D341Med (cell line): ENCODE results near the gene AFF4.
"Not testable (repeated sequence)": the region's sequence is repeated elsewhere in the genome, so short reads cannot be mapped to it uniquely, and the experiment has no call there.

Experiments
- DNase-seq: peaks from one replicate; pipeline ENCODE4 v3.0.0; 2012; ENCODE audit warnings: low spot score

Gene AFF4

GRCh38 chr5:132887283-132887682 lies 76.2 kb downstream of the AFF4 start:
- DNase-seq = no peak

DNA sequence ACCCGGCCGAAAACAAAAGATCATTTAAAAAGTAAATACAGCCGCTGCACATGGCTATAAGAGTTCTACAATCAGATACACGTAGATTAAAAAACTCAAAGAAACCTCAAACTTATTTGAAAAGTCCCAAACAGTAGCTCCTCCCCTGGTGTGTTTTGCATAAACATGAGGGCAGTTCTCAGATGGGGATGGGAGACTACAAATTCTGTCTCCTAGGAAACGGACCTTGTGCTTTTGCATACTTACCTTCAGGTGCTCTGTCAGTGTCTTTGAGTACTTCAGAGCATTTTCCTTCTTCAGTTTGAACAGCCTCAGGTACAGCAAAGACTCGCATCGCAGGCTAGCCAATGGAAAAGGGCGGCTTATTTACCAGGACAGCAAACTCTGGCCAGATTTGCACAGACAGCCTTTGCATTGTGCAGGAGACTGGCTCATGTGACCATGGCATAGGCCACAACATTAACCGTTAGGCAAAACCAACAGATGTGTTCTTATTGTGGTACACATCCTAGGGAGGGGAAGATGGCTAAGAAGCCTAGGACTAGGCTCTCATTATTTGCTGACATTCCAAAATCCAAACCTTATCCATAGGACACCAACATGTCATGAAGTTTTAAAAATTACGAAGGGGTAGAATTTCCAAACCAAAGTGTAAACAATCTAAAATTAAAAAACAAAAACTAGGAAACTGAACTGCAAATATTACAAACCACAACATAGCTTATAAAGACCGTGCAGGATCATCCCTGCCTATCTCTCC lies 77.2 kb downstream of the AFF4 start:
- DNase-seq = no peak

DNA sequence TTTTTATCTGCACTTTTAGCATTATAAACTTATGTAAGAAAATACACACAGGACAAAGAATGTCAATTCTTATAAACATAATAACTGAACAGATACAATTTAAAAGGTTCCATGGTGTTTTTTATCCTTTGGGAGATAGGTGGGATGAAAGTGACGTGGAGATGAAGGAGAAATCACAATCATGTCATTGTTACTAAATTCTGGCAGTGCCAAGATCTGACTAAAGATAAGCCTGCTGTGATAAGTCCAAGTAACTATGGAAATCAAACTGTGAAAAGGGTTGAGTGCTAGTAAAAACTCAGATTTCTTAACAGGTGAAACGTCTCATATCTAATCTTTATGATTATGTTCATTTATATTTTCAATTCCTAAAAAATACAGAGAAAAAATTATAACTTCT lies 78.9 kb downstream of the AFF4 start:
- no peak for DNase-seq

DNA sequence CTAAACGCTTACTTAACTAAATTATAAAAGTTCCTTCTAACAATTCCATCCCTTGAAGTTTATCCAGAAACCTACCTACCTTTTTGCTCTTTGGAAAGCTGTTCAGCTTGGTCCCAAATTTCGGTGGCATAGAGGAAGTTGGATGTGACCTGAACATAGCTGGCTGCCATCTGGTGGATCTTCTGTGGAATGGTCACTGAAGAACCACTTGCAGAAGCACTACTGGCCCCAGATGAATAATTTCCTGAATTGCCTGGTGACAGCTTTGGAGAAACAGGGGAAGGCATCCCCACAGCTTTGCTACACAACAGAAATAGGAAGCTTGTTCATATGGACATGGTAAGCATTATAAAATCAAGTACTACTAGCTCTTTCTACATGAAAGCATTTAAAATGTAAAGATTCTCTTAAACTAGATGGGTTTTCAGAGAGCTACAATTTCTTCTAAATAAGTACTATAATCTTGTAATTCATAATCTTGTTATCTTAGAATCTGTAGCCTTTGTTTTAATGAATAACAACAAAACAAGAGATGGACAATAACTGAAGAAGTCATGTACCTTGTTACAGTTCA lies 80.1 kb downstream of the AFF4 start:
- DNase-seq = peak; percentile 68

- DNase-seq = no peak
Measured at GRCh38 chr5:132877938-132878337, 85.5 kb downstream of the AFF4 start.

GRCh38 chr5:132877466-132877865 lies 86.0 kb downstream of the AFF4 start:
- no peak for DNase-seq

GRCh38 chr5:132876020-132876759 lies 87.2 kb downstream of the AFF4 start:
- no peak for DNase-seq

DNA sequence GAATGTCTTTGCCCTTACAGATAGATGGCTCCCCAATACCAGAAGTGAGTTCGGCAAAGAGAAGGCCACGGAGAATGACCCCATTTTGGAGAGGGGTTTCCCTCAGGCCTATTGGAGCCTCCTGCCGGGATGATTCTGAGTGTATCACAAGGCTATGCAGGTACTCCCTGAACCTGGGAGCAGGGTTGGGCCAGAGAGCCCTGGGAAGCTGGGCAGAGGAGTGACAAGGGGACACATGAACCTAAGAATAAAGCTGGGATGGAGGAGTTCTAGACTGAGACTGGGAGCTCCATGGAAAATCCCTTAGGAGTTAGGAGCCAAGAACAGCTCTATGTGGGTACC lies 89.5 kb downstream of the AFF4 start:
- no peak for DNase-seq

- no peak for DNase-seq
Measured at GRCh38 chr5:132873119-132873929, 90.1 kb downstream of the AFF4 start, which contains the start of gene LEAP2. Gene LEAP2 (plus strand): TSS chr5:132873668. CDS start chr5:132873695, 27 bp downstream.

- DNase-seq = no peak
Measured at GRCh38 chr5:132872788-132873118, 90.7 kb downstream of the AFF4 start.

GRCh38 chr5:132871459-132872284 lies 91.8 kb downstream of the AFF4 start:
- DNase-seq = no peak

- no peak for DNase-seq
Measured at GRCh38 chr5:132870801-132871200, 92.6 kb downstream of the AFF4 start.

GRCh38 chr5:132868754-132869153 lies 94.7 kb downstream of the AFF4 start:
- no peak for DNase-seq

DNA sequence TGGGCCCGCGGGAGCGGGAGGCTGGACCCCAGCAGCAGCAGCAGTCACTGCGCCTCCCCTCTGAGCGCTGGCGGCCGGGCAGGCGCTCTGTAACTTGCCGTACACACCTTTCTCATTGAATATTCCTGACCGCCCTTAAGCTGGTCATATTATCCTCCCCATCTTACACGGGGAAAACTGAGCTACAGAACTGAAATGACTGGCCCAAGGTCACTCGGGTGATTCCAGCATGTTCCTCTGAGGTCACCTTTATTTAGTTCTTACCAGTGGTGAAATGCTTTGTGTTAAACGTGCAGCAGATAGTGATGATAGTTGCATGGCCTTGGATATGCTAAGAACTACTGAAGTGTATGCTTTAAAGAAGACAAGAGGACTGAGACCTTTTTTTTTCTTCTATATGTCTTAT lies 96.4 kb downstream of the AFF4 start:
- DNase-seq = no peak

GRCh38 chr5:132866342-132867045 lies 96.9 kb downstream of the AFF4 start, which contains the start of the genes GDF9 and UQCRQ:
Gene GDF9 (minus strand): TSS chr5:132866469. CDS start chr5:132864533, 1,936 bp downstream.
Gene UQCRQ (plus strand): TSS chr5:132866642. CDS start chr5:132866882, 240 bp downstream.
- peak; percentile 93 for DNase-seq

DNA sequence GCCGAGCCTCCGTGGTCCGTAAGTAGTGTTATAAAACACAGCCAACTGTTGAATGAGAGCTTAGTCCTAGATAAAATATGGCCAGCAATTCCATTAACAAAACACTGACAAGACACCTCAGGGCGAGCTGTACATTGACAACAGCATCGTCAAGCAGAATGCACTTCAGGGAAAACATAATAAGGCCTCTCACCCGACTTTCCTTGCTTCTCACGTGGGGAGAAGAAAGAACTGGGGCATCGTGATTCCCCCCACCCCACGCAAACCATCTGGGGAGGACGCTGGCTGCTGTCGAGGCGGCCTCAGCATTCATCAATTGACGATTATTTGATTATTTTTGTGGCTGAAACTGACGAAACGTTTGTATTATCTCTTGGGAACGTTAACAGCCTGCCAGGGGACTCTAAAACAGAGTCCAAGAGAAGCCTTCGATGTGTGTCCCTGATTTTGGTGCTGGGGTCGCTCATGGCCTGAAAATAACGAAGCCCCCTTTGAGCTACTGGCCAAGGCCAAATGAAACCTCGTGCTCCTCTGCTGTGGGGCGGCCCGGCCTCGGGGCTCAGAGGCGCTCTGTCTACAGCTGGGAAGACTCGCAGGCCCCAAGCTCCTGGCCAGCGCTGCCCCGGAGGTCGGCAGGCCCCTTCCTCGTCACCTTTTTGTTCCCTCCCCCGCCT lies 97.6 kb downstream of the AFF4 start:
- DNase-seq = no peak

DNA sequence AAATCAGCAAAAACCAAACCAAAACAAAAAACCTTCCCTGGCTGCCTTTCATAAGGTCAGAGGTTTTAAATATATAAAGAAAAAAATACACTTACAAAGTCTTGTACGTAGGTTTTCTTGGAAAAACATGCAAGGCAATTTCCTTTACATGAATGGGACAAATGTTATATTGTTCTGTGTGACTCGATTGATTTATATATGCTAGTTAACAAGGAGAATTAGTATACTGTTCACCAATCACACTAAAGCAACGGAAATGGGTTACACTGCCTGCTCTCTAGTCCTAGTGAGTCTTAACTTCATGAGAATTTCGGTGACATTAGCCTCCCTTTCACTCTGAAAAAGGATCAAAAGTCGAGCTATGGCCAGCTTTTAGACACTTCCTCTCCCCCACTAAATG lies 102.7 kb downstream of the AFF4 start:
- no peak for DNase-seq

- no peak for DNase-seq
Measured at GRCh38 chr5:132859889-132860437, 103.5 kb downstream of the AFF4 start.

- DNase-seq = no peak
Measured at GRCh38 chr5:132856011-132856410, 107.4 kb downstream of the AFF4 start.

- not testable (repeated sequence) for DNase-seq
Measured at GRCh38 chr5:132854992-132855391, 108.4 kb downstream of the AFF4 start.
